Epidermal melanocyte (primary cell): ENCODE results near the gene PRRT4.

Source experiments
- DNase-seq: peaks from one replicate; pipeline ENCODE4 v3.0.0; 2011; ENCODE audit warnings: low spot score; ENCODE audit not compliant: insufficient read length

PRRT4 gene

DNA sequence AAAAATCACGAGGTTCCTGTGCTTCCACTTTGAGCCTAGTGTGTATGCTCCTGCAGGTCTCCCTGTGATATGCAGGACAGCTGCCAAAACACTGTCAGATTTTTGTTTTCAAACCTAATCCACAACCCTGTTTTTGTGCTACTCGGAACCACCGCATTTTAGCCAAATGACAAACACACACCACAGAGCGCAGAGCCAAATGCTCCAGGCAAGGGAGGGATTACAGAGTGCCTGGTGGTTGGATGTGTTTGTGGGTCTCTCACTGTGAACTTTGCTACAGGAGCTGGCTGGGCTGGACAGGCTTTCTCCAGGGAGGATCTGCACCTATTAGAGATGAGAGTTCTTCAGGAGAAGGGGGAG lies 12.0 kb downstream of the PRRT4 start:
- no peak for DNase-seq

DNA sequence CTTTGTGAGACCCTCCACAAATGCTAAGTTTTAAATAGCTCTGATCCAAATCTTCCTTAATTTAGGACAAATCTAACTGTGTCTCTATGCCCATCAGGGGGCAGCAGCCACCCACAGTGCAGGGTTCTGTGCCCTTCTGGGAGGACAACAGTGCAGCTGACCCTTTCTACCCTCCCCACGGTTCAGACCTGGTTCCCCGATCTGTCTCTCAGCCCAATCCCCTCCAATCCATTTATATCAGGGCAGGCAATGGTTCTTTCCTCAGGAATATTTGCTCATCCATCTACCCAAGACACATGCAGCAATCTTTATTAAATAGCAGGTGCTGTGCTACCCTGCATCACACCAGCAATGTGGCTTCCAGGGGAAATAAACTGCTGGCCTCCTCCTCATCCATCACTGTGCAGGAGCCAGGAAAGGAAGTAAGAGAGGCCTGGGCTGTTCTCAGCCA lies 13.8 kb downstream of the PRRT4 start:
- DNase-seq = peak; percentile 81

DNA sequence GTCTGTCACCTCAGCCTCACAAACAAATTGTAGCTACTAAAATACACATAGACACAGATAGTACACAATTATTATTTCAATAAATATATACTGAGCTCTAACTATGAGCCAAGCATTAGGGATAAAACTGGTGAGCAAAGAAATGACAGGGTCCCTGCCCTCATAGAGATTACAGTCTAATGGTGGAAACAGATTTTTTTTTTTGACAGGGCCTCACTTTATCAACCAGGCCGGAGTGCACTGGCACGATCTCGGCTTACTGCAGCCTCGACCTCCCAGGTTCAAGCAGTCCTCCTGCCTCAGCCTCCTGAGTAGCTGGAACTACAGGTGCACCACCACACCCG lies 17.1 kb downstream of the PRRT4 start:
- no peak for DNase-seq

DNA sequence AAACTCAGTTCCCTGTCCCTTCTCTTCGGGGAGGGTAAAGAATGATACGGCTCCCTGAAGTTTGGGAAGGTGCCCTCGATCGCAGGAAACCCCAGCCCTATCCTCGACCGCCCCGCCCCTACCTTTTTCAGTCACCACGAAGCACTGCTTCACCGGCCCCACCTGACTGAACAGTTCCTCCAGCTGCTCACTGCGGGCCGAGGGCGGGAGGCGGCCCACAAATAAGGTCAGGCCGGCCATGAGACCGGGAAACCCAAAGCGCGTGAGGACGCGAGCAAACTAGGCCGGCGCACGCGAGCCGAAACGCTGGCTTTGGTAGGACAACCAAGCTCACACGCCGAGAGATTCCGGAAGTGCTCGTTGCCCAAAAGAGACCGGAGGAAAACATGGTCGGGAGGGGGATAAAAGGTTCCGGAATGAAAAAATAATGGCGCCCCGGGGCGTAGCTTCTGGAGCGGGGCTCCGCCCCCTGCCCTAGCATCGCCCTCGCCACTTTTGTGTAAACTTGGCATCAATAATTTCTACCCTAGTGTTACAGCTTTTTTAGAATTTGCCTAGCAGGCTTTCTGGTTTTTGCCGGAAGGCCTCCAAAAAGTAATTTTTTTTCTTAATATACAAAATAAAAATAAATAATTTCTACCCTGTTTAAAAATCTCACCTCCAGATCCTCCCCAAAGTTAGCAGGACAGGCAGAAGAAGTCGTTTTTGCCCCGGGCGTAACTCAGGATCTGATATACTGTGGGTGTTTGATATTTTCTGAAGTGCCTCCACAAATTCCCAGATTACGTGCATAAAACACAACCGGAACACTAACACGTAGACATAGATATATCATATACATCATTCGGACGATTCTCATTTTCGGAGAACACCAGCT lies 17.7 kb downstream of the PRRT4 start, which contains the start of gene RBM28:
RBM28 (minus strand) TSS at position 355 of the 877 bp plus-strand sequence; CDS start at position 240, 115 bp downstream.
- peak; percentile 91 for DNase-seq

DNA sequence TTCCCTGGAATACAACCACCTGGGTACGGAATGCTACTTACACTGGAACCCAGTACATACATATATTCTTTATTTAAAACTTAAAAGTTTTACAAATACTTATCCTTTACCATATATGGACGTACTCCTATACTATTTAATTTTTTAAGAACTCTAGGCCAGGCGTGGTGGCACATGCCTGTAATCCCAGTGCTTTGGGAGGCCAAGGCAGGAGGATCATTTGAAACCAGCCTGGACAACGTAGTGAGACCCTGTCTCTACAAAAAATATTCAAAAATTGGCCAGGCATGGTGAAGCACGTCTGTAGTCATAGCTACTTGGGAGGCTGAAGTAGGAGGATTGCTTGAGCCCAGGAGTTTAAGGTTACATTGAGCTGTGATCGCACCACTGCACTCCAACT lies 19.8 kb downstream of the PRRT4 start:
- no peak for DNase-seq

DNA sequence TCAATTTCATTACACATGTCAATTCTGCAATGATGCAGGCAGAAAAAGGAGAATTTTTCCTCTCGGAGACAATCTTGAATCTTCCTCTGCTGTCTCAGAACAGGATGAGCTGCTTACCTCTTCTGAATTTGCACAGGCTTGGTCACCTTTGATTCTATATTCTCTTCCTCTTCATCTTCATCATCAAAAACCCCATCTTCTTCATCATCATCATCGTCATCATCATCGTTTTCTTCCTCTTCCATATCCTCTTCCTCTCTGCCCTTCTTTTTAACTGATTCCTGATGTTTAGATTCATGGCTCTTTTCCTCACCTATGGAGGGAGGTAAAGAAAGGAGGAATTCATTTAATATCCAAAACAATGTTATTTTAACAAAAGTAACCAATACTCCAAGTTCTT lies 25.8 kb downstream of the PRRT4 start:
- DNase-seq = no peak

DNA sequence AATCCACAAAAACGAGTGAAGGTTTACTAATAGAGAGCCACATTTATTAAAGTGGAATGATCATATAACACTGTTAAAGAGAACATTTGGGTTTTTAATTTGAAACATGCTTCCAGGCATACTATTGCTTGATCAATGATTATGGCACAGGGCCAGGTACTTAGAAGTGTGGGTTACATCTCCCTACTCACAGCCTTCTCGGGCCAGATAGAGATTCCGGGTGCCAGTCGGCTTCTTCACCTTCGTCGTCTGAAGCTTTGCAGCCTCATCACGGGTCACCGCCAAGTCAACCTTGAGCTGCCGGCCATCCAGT lies 37.2 kb downstream of the PRRT4 start:
- DNase-seq = no peak

DNA sequence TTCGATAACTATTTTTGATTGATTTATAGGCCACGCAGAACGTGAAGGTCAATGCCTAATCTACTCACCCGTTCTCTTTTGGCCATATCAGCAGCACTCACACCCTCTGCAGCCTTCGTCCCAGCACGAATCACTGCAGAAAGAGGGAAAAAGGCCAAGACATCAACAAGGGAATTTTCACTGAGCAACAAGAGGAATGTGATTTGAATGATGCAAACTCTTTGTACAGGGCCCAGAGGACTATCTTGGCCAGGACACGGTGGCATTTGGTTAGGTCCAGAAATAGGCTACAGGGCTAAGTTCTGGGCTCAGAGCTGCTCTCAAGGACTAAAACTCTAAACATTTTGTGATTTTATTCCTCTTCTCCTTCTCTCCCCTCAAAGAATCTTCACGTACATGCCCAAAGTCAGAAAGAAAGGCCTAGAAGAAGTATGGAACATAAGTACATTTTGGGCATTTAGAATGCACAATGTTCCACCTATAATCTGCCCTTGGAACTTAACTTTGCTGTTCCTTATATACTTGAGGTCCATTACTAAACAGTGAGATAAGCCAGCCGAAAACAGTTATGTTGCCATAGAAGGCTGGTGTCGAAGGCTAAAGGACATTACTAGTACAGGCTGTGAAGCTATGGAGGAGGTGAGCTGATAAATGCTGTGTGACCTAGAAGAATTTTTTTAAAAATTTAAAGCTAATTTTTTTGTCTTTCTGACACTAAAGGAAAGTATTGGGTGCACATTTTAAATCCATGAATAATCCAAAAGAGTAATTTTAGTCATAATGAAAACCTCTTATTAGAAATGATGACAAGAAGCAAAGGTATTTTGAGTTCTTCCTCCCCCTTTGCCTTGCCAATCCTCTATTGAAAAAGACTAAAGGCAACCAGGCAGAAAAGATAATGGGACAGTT lies 37.8 kb downstream of the PRRT4 start:
- no peak for DNase-seq

DNA sequence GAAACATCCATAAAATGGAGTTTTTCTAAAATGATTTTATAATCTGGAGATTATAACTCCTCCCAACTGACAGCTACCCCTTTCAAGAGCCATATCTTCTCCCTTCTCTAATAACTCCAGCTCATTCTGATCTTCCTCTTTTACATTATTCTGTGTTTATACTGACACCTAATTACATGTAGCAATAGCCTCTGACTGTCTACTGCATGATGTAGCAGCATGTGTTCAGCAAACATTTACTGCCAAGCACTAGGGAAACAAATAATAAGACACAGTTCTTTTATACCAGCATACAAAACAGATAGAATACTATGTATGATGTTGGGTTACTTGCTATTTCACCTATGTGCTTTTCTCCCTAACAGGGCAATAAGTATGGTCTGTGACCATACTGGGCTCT lies 38.5 kb downstream of the PRRT4 start:
- DNase-seq = no peak

DNA sequence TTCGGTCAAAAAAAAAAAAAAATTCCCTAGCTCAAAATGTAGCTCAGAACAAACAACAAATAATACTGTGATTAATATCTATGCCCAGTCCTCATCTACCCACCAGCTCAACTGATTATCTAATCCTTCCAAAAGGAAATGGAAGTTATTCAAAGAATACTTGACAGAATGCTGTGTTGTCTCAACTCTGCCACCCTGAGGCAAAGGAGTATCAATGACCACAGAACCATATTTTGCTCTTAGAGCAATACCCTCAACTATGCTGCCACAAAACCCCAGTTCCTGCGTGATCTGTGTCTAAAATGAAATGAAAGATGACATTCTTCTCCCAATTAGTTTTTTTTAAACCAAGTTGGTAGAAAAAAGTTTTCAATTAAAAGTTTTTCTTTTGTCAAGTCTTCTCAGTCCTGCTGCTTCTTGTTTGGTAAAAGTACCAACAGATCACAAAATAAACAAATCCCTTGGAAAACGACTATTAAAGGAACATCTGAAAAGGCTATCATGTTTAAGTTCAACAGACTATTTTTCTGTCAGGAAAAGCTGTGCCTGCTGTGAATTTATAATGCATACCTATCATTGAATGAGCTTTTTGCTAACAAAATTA lies 39.3 kb downstream of the PRRT4 start:
- peak; percentile 62 for DNase-seq

DNA sequence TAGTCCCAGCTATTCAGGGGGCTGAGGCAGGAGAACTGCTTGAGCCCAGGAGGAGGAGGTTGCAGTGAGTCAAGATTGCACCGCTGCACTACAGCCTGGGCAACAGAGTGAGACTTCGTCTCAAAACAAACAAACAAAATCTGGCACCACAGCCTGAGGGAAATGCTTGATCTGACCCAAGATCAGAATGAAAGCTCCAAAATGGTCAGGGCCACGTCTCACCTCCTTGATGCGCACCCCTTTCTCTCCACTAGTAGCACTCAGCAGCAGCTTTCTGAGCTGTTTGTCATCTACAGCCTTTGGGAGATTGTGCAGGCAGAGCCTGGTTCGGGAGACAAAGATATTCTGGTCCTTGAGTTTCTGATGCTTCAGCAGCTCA lies 40.5 kb downstream of the PRRT4 start:
- DNase-seq = no peak

DNA sequence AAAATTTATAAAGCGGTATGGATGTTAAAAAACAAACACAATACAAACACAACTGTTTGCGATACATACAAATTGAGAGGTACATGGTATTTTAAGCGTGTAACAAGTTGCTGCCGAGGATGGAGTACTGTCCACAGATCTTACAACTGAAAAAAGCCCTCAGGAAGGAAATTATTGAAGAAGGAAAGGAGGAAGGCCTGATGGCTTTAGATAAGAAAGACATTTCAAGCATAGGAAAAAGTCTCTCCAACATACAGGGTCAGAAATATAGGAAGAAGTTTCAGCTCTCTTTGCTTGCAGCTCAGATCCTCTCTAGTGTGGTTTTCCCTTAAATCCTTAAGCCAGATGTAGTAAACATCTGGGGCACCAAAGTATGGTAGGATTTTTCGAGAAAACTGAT lies 42.8 kb downstream of the PRRT4 start:
- no peak for DNase-seq

DNA sequence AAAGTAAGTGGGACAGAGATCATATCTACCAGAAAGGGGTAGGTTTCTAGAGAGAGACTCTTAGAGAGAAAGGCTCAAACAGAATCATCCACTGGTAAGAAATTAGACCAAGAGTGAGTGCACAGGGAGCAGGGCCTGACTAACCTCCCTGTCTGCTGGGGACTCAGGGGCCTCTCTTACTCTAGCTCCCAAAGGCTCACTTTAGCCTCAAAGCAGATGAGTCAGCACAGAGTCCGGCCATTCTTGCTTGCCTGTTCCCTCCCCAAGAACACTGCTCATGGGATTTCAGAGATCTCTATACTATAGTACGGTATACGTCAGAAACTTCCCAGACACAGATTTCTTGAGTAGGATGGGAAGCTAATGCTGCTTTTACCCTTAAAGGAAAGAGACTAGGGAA lies 50.5 kb downstream of the PRRT4 start:
- DNase-seq = no peak

DNA sequence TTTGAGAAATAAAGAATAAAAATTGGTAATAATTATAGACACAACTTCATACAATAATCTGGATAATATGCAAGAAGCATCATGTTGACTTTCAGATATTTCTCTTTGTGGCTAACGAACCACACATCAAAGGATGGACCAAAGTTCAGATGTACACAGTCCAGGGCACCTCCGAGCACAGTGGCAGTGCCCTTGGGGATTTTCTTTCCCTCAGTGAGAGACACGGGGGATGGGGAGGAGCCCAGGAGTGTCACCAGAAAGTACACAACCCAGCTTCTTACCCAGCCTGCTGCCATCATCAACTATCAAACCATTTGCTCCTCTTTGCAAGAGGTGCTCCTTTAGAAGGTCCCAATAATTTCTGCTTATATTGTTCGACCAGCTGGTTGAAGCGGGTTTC lies 51.0 kb downstream of the PRRT4 start:
- no peak for DNase-seq

DNA sequence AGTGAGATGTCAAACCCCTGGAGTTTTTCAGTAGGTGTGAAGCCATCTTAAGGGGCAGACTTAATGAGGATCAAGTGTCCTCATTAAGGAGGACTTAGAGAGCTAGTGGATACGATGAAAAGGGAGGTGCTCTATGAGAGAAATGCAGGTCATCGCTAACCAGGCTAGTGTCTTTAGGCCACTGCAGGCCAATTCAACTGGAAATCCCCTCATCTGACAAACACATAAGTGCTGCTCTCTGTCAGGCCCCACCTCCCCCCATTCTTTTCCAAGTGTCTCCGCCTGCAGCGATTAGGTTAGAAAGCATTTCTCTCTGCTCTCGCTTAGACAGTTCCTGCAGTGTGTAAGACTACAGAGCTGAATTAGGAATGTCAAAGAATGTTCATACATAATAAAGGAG lies 51.5 kb downstream of the PRRT4 start:
- DNase-seq = no peak

DNA sequence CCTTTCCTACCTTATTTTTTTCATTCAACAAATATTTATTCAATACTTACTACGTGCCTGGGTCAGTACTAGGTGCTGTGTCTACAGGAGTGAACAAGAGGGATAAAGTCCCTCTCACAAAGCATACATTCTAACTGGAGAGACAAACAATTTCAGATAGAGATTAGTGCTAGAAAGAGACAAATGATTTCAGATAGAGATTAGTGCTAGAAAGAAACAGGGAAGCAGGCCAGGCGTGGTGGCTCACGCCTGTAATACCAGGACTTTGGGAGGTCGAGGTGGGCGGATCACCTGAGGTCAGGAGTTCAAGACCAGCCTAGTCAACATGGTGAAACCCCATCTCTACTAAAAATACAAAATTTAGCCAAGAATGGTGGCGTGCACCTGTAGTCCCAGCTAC lies 52.4 kb downstream of the PRRT4 start:
- DNase-seq = no peak

DNA sequence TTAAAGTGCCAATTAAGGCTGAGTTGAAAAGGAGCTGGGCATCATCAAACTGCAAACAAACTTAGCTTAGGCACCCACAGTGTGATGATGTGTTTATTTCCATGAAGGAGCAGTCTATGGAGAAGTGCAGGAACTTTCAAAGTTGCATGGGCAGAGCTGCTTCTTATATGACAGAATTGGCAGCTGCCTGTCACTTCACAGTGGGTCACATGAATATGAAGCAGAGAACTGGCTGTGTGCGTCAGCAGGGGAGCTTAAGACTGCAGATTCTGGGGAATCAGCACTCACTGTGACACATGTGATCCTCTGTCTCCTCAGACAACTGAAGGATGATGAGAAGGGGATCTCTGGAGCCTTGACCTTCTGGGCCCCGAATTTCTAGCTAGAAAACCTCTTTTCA lies 54.4 kb downstream of the PRRT4 start:
- no peak for DNase-seq

DNA sequence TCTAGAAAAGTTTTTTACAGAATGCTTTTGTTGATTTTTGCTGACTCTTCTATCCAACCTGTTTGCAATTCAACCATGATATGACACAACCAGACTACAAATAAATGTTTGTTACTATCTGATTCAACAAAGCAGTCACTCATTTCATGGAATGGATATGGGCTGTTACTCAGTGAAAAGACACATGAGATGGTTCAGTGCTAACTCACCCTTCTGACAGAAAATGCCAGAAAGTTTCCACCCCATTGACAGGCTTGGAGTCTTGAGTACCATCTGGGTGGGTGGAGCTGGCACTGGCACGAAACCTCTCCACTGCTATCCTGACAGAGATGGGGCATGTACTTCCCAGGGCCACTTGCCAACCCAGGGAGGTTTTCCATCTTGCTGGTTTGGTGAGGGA lies 57.3 kb downstream of the PRRT4 start:
- DNase-seq = no peak

DNA sequence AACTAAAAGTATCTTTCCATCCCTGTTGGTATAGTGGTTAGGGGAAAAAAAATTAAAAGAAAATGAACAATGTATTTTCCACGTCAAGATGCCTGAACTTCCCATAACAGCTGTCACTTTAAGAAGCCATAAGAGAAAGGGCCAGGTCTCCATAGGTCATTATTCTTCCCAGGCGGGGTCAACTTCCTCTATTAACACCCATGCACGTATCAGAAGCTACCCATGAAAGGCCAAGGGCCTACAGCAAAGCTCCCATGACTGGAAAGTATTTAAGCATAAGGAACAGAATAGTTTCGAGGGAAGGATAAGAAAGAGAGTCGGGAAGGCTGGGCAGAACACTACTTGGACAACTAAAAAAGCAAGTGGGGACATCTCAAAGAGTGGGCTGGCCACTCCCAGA lies 57.8 kb downstream of the PRRT4 start:
- no peak for DNase-seq

DNA sequence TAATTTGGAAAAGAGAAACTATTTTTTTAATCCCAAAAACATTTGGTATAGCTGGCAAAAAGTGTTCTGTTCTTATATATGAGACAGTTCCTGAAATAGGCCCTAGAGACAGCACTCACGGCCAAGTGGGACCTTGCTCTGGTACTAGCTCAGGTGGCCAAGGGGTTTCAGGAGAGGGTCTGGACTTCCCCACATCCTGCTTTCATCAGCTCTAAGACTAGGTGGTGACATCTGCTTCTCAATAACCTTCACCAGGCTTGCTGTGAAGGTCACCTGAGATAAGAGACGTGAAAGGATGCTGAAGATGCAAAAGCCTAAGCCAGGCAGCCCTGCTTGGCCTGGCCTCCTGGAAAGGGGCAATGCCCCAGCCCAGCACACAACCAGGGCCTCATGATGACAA lies 58.4 kb downstream of the PRRT4 start:
- DNase-seq = no peak

DNA sequence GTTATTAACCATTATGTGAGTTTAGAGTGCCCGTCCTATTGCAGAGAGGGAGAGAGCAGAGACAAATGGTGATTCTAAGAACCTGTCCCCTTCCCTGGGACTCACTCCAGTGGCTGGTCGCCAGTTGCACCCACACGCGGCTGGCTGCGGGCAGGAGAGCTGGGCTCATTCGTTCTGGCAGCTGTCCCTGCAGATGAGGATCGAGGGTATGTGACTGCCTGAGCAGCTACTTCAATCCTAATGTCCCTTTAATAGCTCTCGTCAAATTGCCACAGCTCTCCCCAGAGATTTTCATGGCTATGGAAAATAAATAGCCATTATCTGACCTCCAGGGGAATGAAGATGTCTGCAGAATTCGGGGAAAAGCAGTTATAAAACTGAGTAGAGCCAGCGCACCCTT lies 59.4 kb downstream of the PRRT4 start:
- DNase-seq = no peak
